IMR-90 (cell line): ENCODE data around the gene ABCA7. TPM values are rescaled to one million over a fixed set of nuclear protein-coding genes. Genes with fewer than 3 reads are reported as not detected.

ENCODE experiments used
- ATAC-seq: fragments of 200-7000 bp; cut with Tn5 transposase; 2 replicates; pipeline ENCODE4 v1.9.1; 2020; ENCODE audit warnings: low read depth, mild to moderate bottlenecking, moderate library complexity
- BruUV-seq: library from RNA; stranded (reverse); fragments of 400-500 nt; replicated peaks from 2 replicates; lab custom pipeline; 2021; lab: Mats Ljungman, UMichigan
- CTCF ChIA-PET: fragments of 300-600 bp; formaldehyde crosslinking; extraction: SDS; loops from one replicate; lab custom pipeline; 2021; ENCODE audit warnings: antibody characterized with exemption; lab: Yijun Ruan, JAX
- POLR2A ChIA-PET: fragments of 300-600 bp; sonication (Branson Sonifier 250); formaldehyde crosslinking; loops from one replicate; lab custom pipeline; 2022; ENCODE audit warnings: antibody characterized with exemption; ENCODE audit not compliant: unreplicated experiment; lab: Charles Lee
- DNase-seq: peaks from one replicate; pipeline ENCODE4 v3.0.0; 2013
- H2AFZ ChIP-seq: replicated peaks from 2 replicates; pipeline ENCODE3; 2013; ENCODE audit warnings: low read length, mild to moderate bottlenecking; ENCODE audit not compliant: poor library complexity
- H2AK5ac ChIP-seq: 2 replicates; pipeline ENCODE4 v1.6.1; 2013; ENCODE audit warnings: low read depth, low read length, inconsistent platforms
- H2AK9ac ChIP-seq: replicated peaks from 2 replicates; pipeline ENCODE3; 2013; ENCODE audit warnings: mild to moderate bottlenecking, low read depth, low read length, moderate library complexity; ENCODE audit not compliant: poor library complexity
- H2BK120ac ChIP-seq: 2 replicates; pipeline ENCODE4 v1.6.1; 2013; ENCODE audit warnings: low read depth, low read length, inconsistent platforms
- H2BK15ac ChIP-seq: 3 replicates; pipeline ENCODE4 v1.6.1; 2013; ENCODE audit warnings: low read depth, low read length, inconsistent platforms
- H2BK20ac ChIP-seq: 2 replicates; pipeline ENCODE4 v1.6.1; 2013; ENCODE audit warnings: low read depth, mild to moderate bottlenecking, inconsistent platforms, low read length, moderate library complexity
- H2BK5ac ChIP-seq: 2 replicates; pipeline ENCODE4 v1.6.1; 2013; ENCODE audit warnings: mild to moderate bottlenecking, low read depth, low read length, inconsistent platforms; ENCODE audit not compliant: poor library complexity, severe bottlenecking
- H3K14ac ChIP-seq: replicated peaks from 2 replicates; pipeline ENCODE4 v1.6.1; 2013; ENCODE audit warnings: low read depth, low read length, inconsistent platforms
- H3K18ac ChIP-seq: 2 replicates; pipeline ENCODE4 v1.6.1; 2013; ENCODE audit warnings: low read depth, low read length, control low read depth
- H3K23ac ChIP-seq: 2 replicates; pipeline ENCODE4 v1.6.1; 2013; ENCODE audit warnings: low read depth, low read length, inconsistent platforms
- H3K27ac ChIP-seq: 2 replicates; pipeline ENCODE4 v1.5.1; 2013; ENCODE audit warnings: mild to moderate bottlenecking, control low read depth, low read length; ENCODE audit not compliant: insufficient read depth
- H3K27me3 ChIP-seq: 2 replicates; pipeline ENCODE4 v1.6.1; 2013; ENCODE audit warnings: low read length; ENCODE audit not compliant: control insufficient read depth, insufficient read depth
- H3K36me3 ChIP-seq: 2 replicates; pipeline ENCODE4 v1.6.1; 2013; ENCODE audit warnings: low read length, mixed read lengths; ENCODE audit not compliant: control insufficient read depth, insufficient read depth
- H3K4ac ChIP-seq: 2 replicates; pipeline ENCODE4 v1.6.1; 2013; ENCODE audit warnings: low read depth, low read length, inconsistent platforms
- H3K4me1 ChIP-seq: 2 replicates; pipeline ENCODE4 v1.6.1; 2013; ENCODE audit warnings: low read length, mixed read lengths; ENCODE audit not compliant: control insufficient read depth, insufficient read depth
- H3K4me2 ChIP-seq: 2 replicates; pipeline ENCODE4 v1.6.1; 2013; ENCODE audit warnings: low read depth, mild to moderate bottlenecking, control low read depth, low read length, moderate library complexity
- H3K4me3 ChIP-seq: 2 replicates; pipeline ENCODE4 v1.5.1; 2013; ENCODE audit warnings: low read depth, mild to moderate bottlenecking, control low read depth, low read length, moderate library complexity; ENCODE audit not compliant: insufficient read depth
- H3K56ac ChIP-seq: 2 replicates; pipeline ENCODE4 v1.6.1; 2013; ENCODE audit warnings: low read length, inconsistent platforms; ENCODE audit not compliant: insufficient read depth; ENCODE audit errors: extremely low read depth
- H3K79me1 ChIP-seq, 2 experiments: 2 replicates each; pipeline ENCODE4 v1.6.1; 2013; ENCODE audit warnings: low read length in 2 of 2, inconsistent platforms in 1 of 2, low read depth in 1 of 2
- H3K9ac ChIP-seq: 2 replicates; pipeline ENCODE4 v1.6.1; 2013; ENCODE audit warnings: low read depth, low read length, control low read depth
- H3K9me1 ChIP-seq: 2 replicates; pipeline ENCODE4 v1.6.1; 2013; ENCODE audit warnings: low read length, inconsistent platforms; ENCODE audit not compliant: insufficient read depth
- H3K9me3 ChIP-seq: 2 replicates; pipeline ENCODE4 v1.6.1; 2013; ENCODE audit warnings: low read length; ENCODE audit not compliant: control insufficient read depth, insufficient read depth
- H4K20me1 ChIP-seq: 2 replicates; pipeline ENCODE4 v1.6.1; 2013; ENCODE audit warnings: low read length, inconsistent platforms; ENCODE audit not compliant: insufficient read depth
- H4K5ac ChIP-seq: 2 replicates; pipeline ENCODE4 v1.6.1; 2013; ENCODE audit warnings: mild to moderate bottlenecking, low read depth, low read length, control low read depth
- H4K8ac ChIP-seq, 2 experiments: 2 replicates each; pipeline ENCODE4 v1.6.1; 2013; ENCODE audit warnings: low read depth in 2 of 2, low read length in 2 of 2, control low read depth in 1 of 2, inconsistent platforms in 1 of 2
- H4K91ac ChIP-seq: 2 replicates; pipeline ENCODE4 v1.6.1; 2013; ENCODE audit warnings: low read depth, low read length, inconsistent platforms; ENCODE audit not compliant: insufficient read depth
- CEBPB ChIP-seq: IDR thresholded peaks from 2 replicates; pipeline ENCODE4 v1.6.1; 2012; ENCODE audit warnings: low read depth, low read length, improper control_type of control experiment
- ELK1 ChIP-seq: fragments of 150-350 bp; IDR thresholded peaks from 2 replicates; pipeline ENCODE4 v1.6.1; 2016; ENCODE audit warnings: low read depth, mild to moderate bottlenecking, low read length, moderate library complexity, borderline replicate concordance
- FOS ChIP-seq: fragments of 150-350 bp; IDR thresholded peaks from 2 replicates; pipeline ENCODE4 v1.6.1; 2016; ENCODE audit warnings: low read depth, low read length
- MAZ ChIP-seq: IDR thresholded peaks from 2 replicates; pipeline ENCODE4 v1.6.1; 2012; ENCODE audit warnings: low read depth, mild to moderate bottlenecking, low read length, improper control_type of control experiment, moderate library complexity, borderline replicate concordance
- NFE2L2 ChIP-seq: fragments of 150-350 bp; IDR thresholded peaks from 2 replicates; pipeline ENCODE4 v1.6.1; 2016; ENCODE audit warnings: low read depth, mild to moderate bottlenecking, low read length
- RAD21 ChIP-seq: IDR thresholded peaks from 2 replicates; pipeline ENCODE4 v1.6.1; 2012; ENCODE audit warnings: low read length, improper control_type of control experiment
- RFX5 ChIP-seq: IDR thresholded peaks from 2 replicates; pipeline ENCODE4 v1.8.0; 2012; ENCODE audit warnings: low read depth, mild to moderate bottlenecking, low read length, moderate library complexity
- WGBS, 2 experiments: methylation state at CpG; one replicate each; pipeline versions ENCODE4 v1.1.5 to v1.1.7; 2013; ENCODE audit warnings: missing lambda C conversion rate in 2 of 2; ENCODE audit not compliant: insufficient read length in 1 of 2; ENCODE audit errors: extremely low coverage in 2 of 2; 5-methylcytosine and 5-hydroxymethylcytosine counted together
- dilution Hi-C: fragments of 300-500 bp; cut with HindIII; formaldehyde crosslinking; loops from one replicate; pipeline ENCODE4 v1.14.3; 2018; ENCODE audit warnings: low sequenced_read_pairs; ENCODE audit not compliant: unreplicated experiment
- in situ Hi-C: fragments of 300-500 bp; cut with MboI; formaldehyde crosslinking; loops from 3 replicates; pipeline ENCODE4 v1.14.3; 2019; ENCODE audit warnings: low sequenced_read_pairs, inconsistent platforms, mixed read lengths
- intact Hi-C: fragments of 100-400 bp; cut with micrococcal nuclease; formaldehyde crosslinking; loops from 2 replicates; pipeline ENCODE4 v1.10.0; 2022
- polyA plus RNA-seq, 3 experiments: library from polyadenylated mRNA; depleted of rRNA; stranded (reverse); fragments of >200 nt; gene quantifications; 2 replicates each; pipeline ENCODE4 v1.2.3, GENCODE V29; 2012; ENCODE audit warnings: low replicate concordance in 1 of 3
- total RNA-seq: library from RNA; depleted of rRNA; stranded (reverse); fragments of >200 nt; gene quantifications from 2 replicates; pipeline ENCODE4 v1.2.3, GENCODE V29; 2012

The ABCA7 gene
- total and polyA plus RNA-seq, 2 of the 4 experiments (the other 2 are of a cell fraction): 0.36 to 3.3 TPM

DNA sequence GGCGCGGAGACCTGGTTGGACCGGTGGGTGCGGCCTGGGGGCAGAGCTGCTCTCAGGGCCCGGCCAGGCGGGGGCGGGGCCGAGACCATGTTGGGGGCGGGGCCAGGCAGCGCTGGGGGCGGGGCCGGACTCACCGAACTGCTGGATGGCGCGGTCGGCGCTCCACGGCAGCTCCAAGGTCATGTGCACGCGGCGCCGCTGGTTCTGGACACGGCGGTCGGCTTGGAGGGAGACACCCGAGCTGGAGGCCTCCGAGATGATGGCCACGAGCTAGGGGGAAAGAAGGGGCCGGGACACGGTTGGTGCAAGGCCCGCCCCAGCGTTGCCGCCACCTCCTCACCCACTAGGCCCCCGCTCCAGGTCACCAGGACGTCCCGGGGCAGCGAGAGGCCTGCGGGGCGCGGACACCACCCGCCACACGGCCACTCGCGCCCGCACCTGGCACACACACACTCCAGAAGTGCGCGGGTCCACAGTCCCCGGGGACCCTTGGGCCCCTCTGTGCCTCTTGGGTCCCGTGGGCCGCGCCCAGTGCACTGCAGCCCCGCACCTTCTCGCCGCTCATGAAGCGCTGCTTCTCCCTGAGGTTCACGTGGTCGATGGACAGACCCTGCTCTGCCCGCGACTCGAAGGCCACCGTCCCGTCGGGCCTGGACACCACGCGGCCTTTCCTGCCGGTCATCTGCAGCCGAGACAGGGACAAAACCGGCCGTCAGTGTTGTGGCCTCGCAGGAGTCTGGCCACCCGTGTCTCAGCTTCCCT, 72.5 kb downstream of the ABCA7 start:
- H3K4me1 ChIP-seq: peaks cover 11% of the 10 kb centered on the region
- TF ChIP-seq FOS (no peak), RAD21 (no peak), CEBPB (no peak), RFX5 (no peak), MAZ (no peak), ELK1 (no peak), NFE2L2 (no peak)
- no peak overlapping the region for H4K91ac ChIP-seq
- H4K8ac ChIP-seq: peak overlapping the region in 1 of 2 experiments; percentile 16; a peak in 1 of 4 replicates
- DNase-seq (no peak), ATAC-seq (no peak)
- no TSS peak for BruUV-seq
- no peak overlapping the region for H3K18ac ChIP-seq
- intact Hi-C loops (loop anchor here (2.0 to 5.0 kb wide), 2 partner anchors 64 to 80 kb away; no protein-coding TSS in a partner anchor), dilution Hi-C loops (no loop called here), in situ Hi-C loops (no loop called here)
- no peak overlapping the region for H3K23ac ChIP-seq
- POLR2A ChIA-PET: interaction anchor here (0.6 kb wide), 2 partner anchors 21 to 82 kb away, joined by 5 to 10 read pairs; no protein-coding TSS in a partner anchor
- peak overlapping the region; percentile 97 for H2AK9ac ChIP-seq
- H4K5ac ChIP-seq: no peak overlapping the region
- no peak overlapping the region for H2BK15ac ChIP-seq
- H3K4me3 ChIP-seq: no peak overlapping the region
- H3K27ac ChIP-seq: no peak overlapping the region; the same call in 1 of the 2 replicates
- H3K36me3 ChIP-seq: peaks cover 77% of the 10 kb centered on the region
- H2BK5ac ChIP-seq: peak overlapping the region; percentile 43
- WGBS, 2 experiments: 81% methylated on average over 29 of the region's 71 CpGs; no CpG with 5 or more reads in 1 of the 2 experiments
- no peak overlapping the region for H3K9ac ChIP-seq
- peak overlapping the region; percentile 42 for H2AK5ac ChIP-seq
- H3K79me1 ChIP-seq: peaks cover 3 to 21% of the 10 kb centered on the region in 2 experiments; a peak in 3 of 4 replicates
- H3K27me3 ChIP-seq: no peaks in the 10 kb centered on the region
- 0 out of 2 replicates have a peak overlapping the region, but pooled peaks have one; percentile 15 for H3K4ac ChIP-seq
- H3K9me3 ChIP-seq: no peaks in the 10 kb centered on the region
- no peak overlapping the region for H2BK120ac ChIP-seq
- no peak overlapping the region for H2BK20ac ChIP-seq
- peak overlapping the region; percentile 23 for H2AFZ ChIP-seq
- peaks cover 27% of the 10 kb centered on the region for H4K20me1 ChIP-seq
- H3K9me1 ChIP-seq: no peaks in the 10 kb centered on the region
- no peak overlapping the region for H3K4me2 ChIP-seq
- no peak overlapping the region for H3K56ac ChIP-seq
- CTCF ChIA-PET: interaction anchor here (1.1 to 1.5 kb wide), 4 partner anchors 18 to 126 kb away, joined by 3 to 12 read pairs (median 8); partner anchors contain the start of gene CBARP
- no peak overlapping the region for H3K14ac ChIP-seq
